ENCODE measurements around the gene PLEKHF1. TPM values are rescaled to one million over a fixed set of nuclear protein-coding genes. Genes with fewer than 3 reads are reported as not detected.

Gene PLEKHF1
- total RNA-seq, 2 donors from 2014 or later, result 21.3 to 21.5 TPM

- Mint-ChIP-seq H3K9me3 (no peaks in the 10 kb centered on the region), H3K27me3 (ENCODE audit: low read depth) (no peaks in the 10 kb centered on the region), H3K27ac (no peak overlapping the region), H3K4me3 (no peak overlapping the region), H3K36me3 (ENCODE audit: insufficient read depth in 2 of 2) (no peaks in the 10 kb centered on the region), H3K4me1 (ENCODE audit: low read depth) (peaks cover 17% of the 10 kb centered on the region)
- no peak for DNase-seq
- no peak for ATAC-seq (replicated peaks in 1 of 2)
Measured at GRCh38 chr19:29643361-29643935, 21.8 kb upstream of the PLEKHF1 start.

GRCh38 chr19:29644210-29644609 lies 21.1 kb upstream of the PLEKHF1 start:
- no peak for ATAC-seq (replicated peaks in 1 of 2)
- Mint-ChIP-seq H3K27ac (no peak overlapping the region), H3K9me3 (no peaks in the 10 kb centered on the region), H3K27me3 (ENCODE audit: low read depth) (no peaks in the 10 kb centered on the region), H3K4me1 (ENCODE audit: low read depth) (peaks cover 17% of the 10 kb centered on the region), H3K4me3 (no peak overlapping the region), H3K36me3 (ENCODE audit: insufficient read depth in 2 of 2) (no peaks in the 10 kb centered on the region)
- no peak for DNase-seq

- peaks cover 17% of the 10 kb centered on the region for H3K4me1 Mint-ChIP-seq (ENCODE audit: low read depth)
Measured at GRCh38 chr19:29645491-29645867, 19.8 kb upstream of the PLEKHF1 start.

GRCh38 chr19:29645911-29646310 lies 19.4 kb upstream of the PLEKHF1 start:
- Mint-ChIP-seq H3K27ac (no peak overlapping the region), H3K27me3 (ENCODE audit: low read depth) (no peaks in the 10 kb centered on the region)

More at GRCh38 chr19:29645491-29645867, 19.8 kb upstream of the PLEKHF1 start:
- Mint-ChIP-seq H3K27me3 (ENCODE audit: low read depth) (no peaks in the 10 kb centered on the region), H3K27ac (no peak overlapping the region), H3K9me3 (no peaks in the 10 kb centered on the region), H3K4me3 (peak overlapping the region; percentile 74 to 78), H3K36me3 (ENCODE audit: insufficient read depth in 2 of 2) (no peaks in the 10 kb centered on the region)
- DNase-seq (no peak), ATAC-seq (replicated peaks in 1 of 2) (no peak)

GRCh38 chr19:29650772-29651387 lies 14.4 kb upstream of the PLEKHF1 start:
- Mint-ChIP-seq H3K4me1 (ENCODE audit: low read depth) (peaks cover 16% of the 10 kb centered on the region), H3K9me3 (peaks cover 0 to 2% of the 10 kb centered on the region in 2 donors), H3K27me3 (ENCODE audit: low read depth) (peaks cover 16% of the 10 kb centered on the region), H3K27ac (no peak overlapping the region), H3K4me3 (no peak overlapping the region), H3K36me3 (ENCODE audit: insufficient read depth in 2 of 2) (peaks cover 0 to 3% of the 10 kb centered on the region in 2 donors)
- DNase-seq (no peak), ATAC-seq (replicated peaks in 1 of 2) (no peak)

More at GRCh38 chr19:29645911-29646310, 19.4 kb upstream of the PLEKHF1 start:
- ATAC-seq (replicated peaks in 1 of 2), result peak in 1 of 2 donors; percentile 26
- Mint-ChIP-seq H3K4me3 (peak overlapping the region; percentile 74 to 78), H3K9me3 (no peaks in the 10 kb centered on the region), H3K4me1 (ENCODE audit: low read depth) (peaks cover 17% of the 10 kb centered on the region), H3K36me3 (ENCODE audit: insufficient read depth in 2 of 2) (no peaks in the 10 kb centered on the region)
- DNase-seq, result no peak

GRCh38 chr19:29651622-29652394 lies 13.5 kb upstream of the PLEKHF1 start:
- H3K9me3 Mint-ChIP-seq, result peaks cover 0 to 2% of the 10 kb centered on the region in 2 donors
- H3K27me3 Mint-ChIP-seq (ENCODE audit: low read depth), result peaks cover 16% of the 10 kb centered on the region
- no peak overlapping the region for H3K4me3 Mint-ChIP-seq
- H3K4me1 Mint-ChIP-seq (ENCODE audit: low read depth), result peaks cover 10% of the 10 kb centered on the region
- peaks cover 0 to 3% of the 10 kb centered on the region in 2 donors for H3K36me3 Mint-ChIP-seq (ENCODE audit: insufficient read depth in 2 of 2)
- no peak overlapping the region for H3K27ac Mint-ChIP-seq
- no peak for ATAC-seq (replicated peaks in 1 of 2)
- DNase-seq, result no peak

- H3K4me1 Mint-ChIP-seq (ENCODE audit: low read depth), result peaks cover 10% of the 10 kb centered on the region
Measured at GRCh38 chr19:29653398-29653797, 11.9 kb upstream of the PLEKHF1 start.

GRCh38 chr19:29655648-29656335 lies 9.5 kb upstream of the PLEKHF1 start:
- Mint-ChIP-seq H3K4me1 (ENCODE audit: low read depth) (peaks cover 14% of the 10 kb centered on the region), H3K27ac (no peak overlapping the region), H3K36me3 (ENCODE audit: insufficient read depth in 2 of 2) (peaks cover 0 to 3% of the 10 kb centered on the region in 2 donors), H3K4me3 (no peak overlapping the region), H3K27me3 (ENCODE audit: low read depth) (peaks cover 16% of the 10 kb centered on the region), H3K9me3 (peaks cover 0 to 2% of the 10 kb centered on the region in 2 donors)
- no peak for DNase-seq
- ATAC-seq (replicated peaks in 1 of 2), result no peak

More at GRCh38 chr19:29653398-29653797, 11.9 kb upstream of the PLEKHF1 start:
- ATAC-seq (replicated peaks in 1 of 2) (no peak), DNase-seq (no peak)
- no peak overlapping the region for H3K4me3 Mint-ChIP-seq
- peaks cover 0 to 2% of the 10 kb centered on the region in 2 donors for H3K9me3 Mint-ChIP-seq
- H3K27ac Mint-ChIP-seq, result no peak overlapping the region
- peaks cover 0 to 3% of the 10 kb centered on the region in 2 donors for H3K36me3 Mint-ChIP-seq (ENCODE audit: insufficient read depth in 2 of 2)
- H3K27me3 Mint-ChIP-seq (ENCODE audit: low read depth), result peaks cover 16% of the 10 kb centered on the region

GRCh38 chr19:29658221-29658991 lies 6.9 kb upstream of the PLEKHF1 start:
- Mint-ChIP-seq H3K27me3 (ENCODE audit: low read depth) (peaks cover 1% of the 10 kb centered on the region), H3K4me1 (ENCODE audit: low read depth) (peaks cover 36% of the 10 kb centered on the region), H3K4me3 (no peak overlapping the region), H3K27ac (no peak overlapping the region), H3K36me3 (ENCODE audit: insufficient read depth in 2 of 2) (peaks cover 0 to 3% of the 10 kb centered on the region in 2 donors), H3K9me3 (no peaks in the 10 kb centered on the region)
- no peak for DNase-seq
- no peak for ATAC-seq (replicated peaks in 1 of 2)

- H3K4me1 Mint-ChIP-seq (ENCODE audit: low read depth), result peaks cover 40% of the 10 kb centered on the region
- H3K9me3 Mint-ChIP-seq, result no peaks in the 10 kb centered on the region
- H3K27me3 Mint-ChIP-seq (ENCODE audit: low read depth), result no peaks in the 10 kb centered on the region
- peak overlapping the region; percentile 22 to 41 for H3K4me3 Mint-ChIP-seq
- peak overlapping the region; percentile 64 for H3K27ac Mint-ChIP-seq
- ATAC-seq (replicated peaks in 1 of 2), result no peak
- no peaks in the 10 kb centered on the region for H3K36me3 Mint-ChIP-seq (ENCODE audit: insufficient read depth in 2 of 2)
- DNase-seq, result peak in 1 of 2 donors; percentile 59
Measured at GRCh38 chr19:29660835-29661234, 4.4 kb upstream of the PLEKHF1 start.

GRCh38 chr19:29662278-29662603 lies 3.0 kb upstream of the PLEKHF1 start:
- Mint-ChIP-seq H3K36me3 (ENCODE audit: insufficient read depth in 2 of 2) (peaks cover 4% of the 10 kb centered on the region in 2 donors), H3K9me3 (no peaks in the 10 kb centered on the region), H3K4me3 (peak overlapping the region; percentile 62 to 67), H3K27me3 (ENCODE audit: low read depth) (no peaks in the 10 kb centered on the region), H3K27ac (peak overlapping the region; percentile 68), H3K4me1 (ENCODE audit: low read depth) (peaks cover 45% of the 10 kb centered on the region)
- no peak for ATAC-seq (replicated peaks in 1 of 2)
- DNase-seq, result no peak

GRCh38 chr19:29662604-29663404 lies 2.5 kb upstream of the PLEKHF1 start:
- no peaks in the 10 kb centered on the region for H3K27me3 Mint-ChIP-seq (ENCODE audit: low read depth)
- H3K27ac Mint-ChIP-seq, result peak overlapping the region; percentile 68
- peaks cover 4% of the 10 kb centered on the region in 2 donors for H3K36me3 Mint-ChIP-seq (ENCODE audit: insufficient read depth in 2 of 2)
- ATAC-seq (replicated peaks in 1 of 2), result peak; percentile 29 to 33
- peak overlapping the region; percentile 62 to 67 for H3K4me3 Mint-ChIP-seq
- peak; percentile 60 to 64 for DNase-seq
- H3K4me1 Mint-ChIP-seq (ENCODE audit: low read depth), result peaks cover 50% of the 10 kb centered on the region
- H3K9me3 Mint-ChIP-seq, result no peaks in the 10 kb centered on the region

Data from activated T-cell treated with anti-CD3 and anti-CD28 coated beads, Interleukin-2, amount 50 U/mL, for 72 hours (primary cell).